ENCODE measurements around the gene CCT7. TPM values are rescaled to one million over a fixed set of nuclear protein-coding genes. Genes with fewer than 3 reads are reported as not detected.
A peak's percentile ranks its signal among the peaks of the same experiment; 100 is the strongest.

The CCT7 gene
- total RNA-seq, 1 experiment from 2014 or later: 637 TPM

GRCh38 chr2:73291093-73291460 lies 57.0 kb downstream of the CCT7 start:
- ATAC-seq: no peak
- H3K9me2 ChIP-seq (ENCODE audit: insufficient read depth): no peaks in the 10 kb centered on the region
- no peak overlapping the region for H2AFZ ChIP-seq (ENCODE audit: low read depth, low read length, poor library complexity, severe bottlenecking)
- no peaks in the 10 kb centered on the region for H3K36me3 ChIP-seq (ENCODE audit: control insufficient read depth in 1 of 2, insufficient read depth in 2 of 2, low read length in 2 of 2)
- POLR2A ChIA-PET: no interaction called here
- H4K20me1 ChIP-seq (ENCODE audit: insufficient read depth): no peaks in the 10 kb centered on the region
- H3K4me1 ChIP-seq (ENCODE audit: control insufficient read depth in 1 of 2, insufficient read depth in 2 of 2, low read length in 2 of 2): peaks cover 9 to 22% of the 10 kb centered on the region in 2 experiments; a peak in 3 of 4 replicates
- no peak overlapping the region for H3K27ac ChIP-seq (ENCODE audit: low read depth, low read length)
- no peak overlapping the region for H3K4me3 ChIP-seq (replicated peaks in 1 of 2; ENCODE audit: low read depth in 1 of 2, low read length in 2 of 2)
- no TSS peak for BruUV-seq (replicated peaks)
- H3K9ac ChIP-seq (ENCODE audit: low read length): no peak overlapping the region
- TF ChIP-seq REST (IDR thresholded peaks at IDR 0.05; ENCODE audit: low read depth) (peak; percentile 59; the same call in 1 of the 2 replicates), POLR2AphosphoS5 (IDR thresholded peaks at IDR 0.05; ENCODE audit: low read depth, low read length) (no peak)
- H3K27me3 ChIP-seq (ENCODE audit: insufficient read depth, low read length): peaks cover 11% of the 10 kb centered on the region; the same call in 1 of the 2 replicates
- intact Hi-C loops (cut with micrococcal nuclease): no loop called here
- DNase-seq (ENCODE audit: low read depth, low spot score): no peak
- H3K4me2 ChIP-seq (ENCODE audit: low read length): no peak overlapping the region
- no peaks in the 10 kb centered on the region for H3K9me3 ChIP-seq (ENCODE audit: control insufficient read depth in 1 of 2, insufficient read depth in 1 of 2, low read depth in 1 of 2, low read length in 2 of 2)
- RAD21 ChIA-PET (ENCODE audit: low non-redundant PET in 1 of 2, low total read pairs in 2 of 2, uncharacterized antibody in 2 of 2, unreplicated experiment in 2 of 2): no interaction called here
- H3K79me2 ChIP-seq (ENCODE audit: insufficient read depth, low read length): no peaks in the 10 kb centered on the region
- CTCF ChIA-PET: interaction anchor here (3.4 kb wide), 1 partner anchor 69 kb away, joined by 13 read pairs; no protein-coding TSS in a partner anchor

GRCh38 chr2:73291461-73292315 lies 57.6 kb downstream of the CCT7 start:
- H3K4me3 ChIP-seq (replicated peaks in 1 of 2; ENCODE audit: low read depth in 1 of 2, low read length in 2 of 2): no peak overlapping the region
- H3K27ac ChIP-seq (ENCODE audit: low read depth, low read length): no peak overlapping the region
- no TSS peak for BruUV-seq (replicated peaks)
- no peak for DNase-seq (ENCODE audit: low read depth, low spot score)
- intact Hi-C loops (cut with micrococcal nuclease): no loop called here
- ChIA-PET CTCF (interaction anchor here (3.4 kb wide), 1 partner anchor 69 kb away, joined by 13 read pairs; no protein-coding TSS in a partner anchor), RAD21 (ENCODE audit: low non-redundant PET in 1 of 2, low total read pairs in 2 of 2, uncharacterized antibody in 2 of 2, unreplicated experiment in 2 of 2) (no interaction called here), POLR2A (no interaction called here)
- no peak overlapping the region for H3K9ac ChIP-seq (ENCODE audit: low read length)
- no peaks in the 10 kb centered on the region for H3K79me2 ChIP-seq (ENCODE audit: insufficient read depth, low read length)
- H3K36me3 ChIP-seq (ENCODE audit: control insufficient read depth in 1 of 2, insufficient read depth in 2 of 2, low read length in 2 of 2): no peaks in the 10 kb centered on the region
- no peak for ATAC-seq
- H3K27me3 ChIP-seq (ENCODE audit: insufficient read depth, low read length): peaks cover 13% of the 10 kb centered on the region; the same call in 1 of the 2 replicates
- no peak overlapping the region for H3K4me2 ChIP-seq (ENCODE audit: low read length)
- H3K9me2 ChIP-seq (ENCODE audit: insufficient read depth): no peaks in the 10 kb centered on the region
- no peaks in the 10 kb centered on the region for H4K20me1 ChIP-seq (ENCODE audit: insufficient read depth)
- H3K9me3 ChIP-seq (ENCODE audit: control insufficient read depth in 1 of 2, insufficient read depth in 1 of 2, low read depth in 1 of 2, low read length in 2 of 2): no peaks in the 10 kb centered on the region
- no peak overlapping the region for H2AFZ ChIP-seq (ENCODE audit: low read depth, low read length, poor library complexity, severe bottlenecking)
- H3K4me1 ChIP-seq (ENCODE audit: control insufficient read depth in 1 of 2, insufficient read depth in 2 of 2, low read length in 2 of 2): peaks cover 10 to 24% of the 10 kb centered on the region in 2 experiments; a peak in 3 of 4 replicates
- TF ChIP-seq JUND (IDR thresholded peaks at IDR 0.05) (no peak), YY1 (IDR thresholded peaks at IDR 0.05; ENCODE audit: extremely low read depth, insufficient replicate concordance, low read depth, low read length) (no peak), ELF1 (IDR thresholded peaks at IDR 0.05; ENCODE audit: borderline replicate concordance, low read depth) (no peak), SIN3A (IDR thresholded peaks at IDR 0.05; ENCODE audit: low read depth) (no peak), ZFX (IDR thresholded peaks at IDR 0.05) (no peak), POLR2A (IDR thresholded peaks at IDR 0.05; ENCODE audit: borderline replicate concordance, extremely low read depth, insufficient read depth, insufficient read length) (no peak), FOSL1 (IDR thresholded peaks at IDR 0.05; ENCODE audit: low read depth) (no peak), EGR1 (IDR thresholded peaks at IDR 0.05; ENCODE audit: low read depth) (no peak), CBX3 (IDR thresholded peaks at IDR 0.05; ENCODE audit: low read depth) (no peak), ATF3 (IDR thresholded peaks at IDR 0.05) (no peak), SP1 (IDR thresholded peaks at IDR 0.05; ENCODE audit: low read depth) (no peak), RAD21 (IDR thresholded peaks at IDR 0.05; ENCODE audit: low read depth) (no peak), TCF7L2 (IDR thresholded peaks at IDR 0.05; ENCODE audit: borderline replicate concordance, extremely low read depth, insufficient read depth, insufficient read length) (no peak), ZNF274 (IDR thresholded peaks at IDR 0.05; ENCODE audit: low read depth, low read length) (no peak), EZH2 (IDR thresholded peaks at IDR 0.05) (no peak)

Data from HCT116 (cell line).